PC-9 (cell line): Measurements from ENCODE around the gene WNT8B.

Experiments
- CTCF ChIP-seq: fragments of 200-600 bp; sonication (generic); conservative IDR thresholded peaks from 2 replicates; pipeline ENCODE4 v1.6.1; 2017; ENCODE audit warnings: mixed run types, antibody characterized with exemption, mild to moderate bottlenecking, moderate library complexity
- EZH2 ChIP-seq: fragments of 200-600 bp; sonication (generic); IDR thresholded peaks from 2 replicates; pipeline ENCODE4 v1.8.0; 2017; ENCODE audit warnings: antibody characterized with exemption, low read depth

GRCh38 chr10:100524206-100524605 lies 61.4 kb downstream of the WNT8B start:
- no peak for TF ChIP-seq CTCF
- no peak for TF ChIP-seq EZH2
